HCT116 (cell line): ENCODE measurements around the gene GLI3. TPM values are rescaled to one million over a fixed set of nuclear protein-coding genes. Genes with fewer than 3 reads are reported as not detected.

ENCODE experiments used
- ATAC-seq: fragments of 200-7000 bp; cut with Tn5 transposase; 2 replicates; pipeline ENCODE4 v1.9.1; 2020; ENCODE audit warnings: mild to moderate bottlenecking, moderate library complexity
- BruUV-seq: library from RNA; stranded (reverse); fragments of 400-500 nt; replicated peaks from 2 replicates; lab custom pipeline; 2021; lab: Mats Ljungman, UMichigan
- CTCF ChIA-PET: fragments of 300-600 bp; sonication (Branson Sonifier 250); formaldehyde crosslinking; loops from one replicate; lab custom pipeline; 2021; ENCODE audit warnings: antibody characterized with exemption; lab: Charles Lee
- POLR2A ChIA-PET: fragments of 300-600, 350-600 bp; sonication (Branson Sonifier 250); formaldehyde crosslinking; loops from one replicate; lab custom pipeline; 2021; ENCODE audit warnings: antibody characterized with exemption; lab: Charles Lee
- RAD21 ChIA-PET, 2 experiments: fragments of 300-600 bp; sonication (Branson Sonifier 250); formaldehyde crosslinking; loops; one replicate each; lab custom pipeline; 2023; ENCODE audit warnings: low total read pairs in 2 of 2; ENCODE audit not compliant: uncharacterized antibody in 2 of 2, unreplicated experiment in 2 of 2, low non-redundant PET in 1 of 2; lab: Charles Lee
- DNase-seq: peaks from one replicate; pipeline ENCODE4 v3.0.0-alpha.2; 2010; ENCODE audit warnings: low read depth, low spot score
- H2AFZ ChIP-seq: fragments of 200-600 bp; shearing (Covaris generic), sonication (generic); 2 replicates; pipeline ENCODE4 v1.6.1; 2017; ENCODE audit warnings: low read depth, mixed run types, mixed read lengths, antibody characterized with exemption, low read length; ENCODE audit not compliant: poor library complexity, severe bottlenecking
- H3K27ac ChIP-seq: 2 replicates; pipeline ENCODE4 v1.5.1; 2012; ENCODE audit warnings: low read depth, low read length
- H3K27me3 ChIP-seq: fragments of 200-600 bp; sonication (generic); 2 replicates; pipeline ENCODE4 v1.6.1; 2016; ENCODE audit warnings: mixed run types, low read length, mixed read lengths; ENCODE audit not compliant: insufficient read depth
- H3K36me3 ChIP-seq, 2 experiments: fragments of 200-500 bp in 1 of 2; fragments of 200-600 bp in 1 of 2; sonication (Bioruptor generic) in 1 of 2; sonication (generic) in 1 of 2; 2 replicates each; pipeline versions ENCODE4 v1.5.1 to v1.6.1; 2014 to 2016; ENCODE audit warnings: low read length in 2 of 2, inconsistent platforms in 1 of 2, mixed read lengths in 1 of 2, mixed run types in 1 of 2; ENCODE audit not compliant: insufficient read depth in 2 of 2, control insufficient read depth in 1 of 2
- H3K4me1 ChIP-seq, 2 experiments: fragments of 200-600 bp in 1 of 2; sonication (generic) in 1 of 2; 2 replicates each; pipeline versions ENCODE4 v1.5.1 to v1.6.1; 2012 to 2017; ENCODE audit warnings: low read length in 2 of 2, inconsistent platforms in 1 of 2, mild to moderate bottlenecking in 1 of 2, mixed read lengths in 1 of 2, mixed run types in 1 of 2, moderate library complexity in 1 of 2; ENCODE audit not compliant: insufficient read depth in 2 of 2, control insufficient read depth in 1 of 2
- H3K4me2 ChIP-seq: fragments of 200-600 bp; sonication (generic); 2 replicates; pipeline ENCODE4 v1.6.1; 2017; ENCODE audit warnings: mixed run types, low read length, mixed read lengths
- H3K4me3 ChIP-seq, 2 experiments: fragments of 200-600 bp in 1 of 2; sonication (generic) in 1 of 2; replicated peaks in 1 of 2; 2 replicates each; pipeline ENCODE4 v1.5.1; 2011 to 2016; ENCODE audit warnings: low read length in 2 of 2, control low read depth in 1 of 2, low read depth in 1 of 2, mild to moderate bottlenecking in 1 of 2, mixed read lengths in 1 of 2, mixed run types in 1 of 2
- H3K79me2 ChIP-seq: fragments of 200-600 bp; sonication (generic); 2 replicates; pipeline ENCODE4 v1.6.1; 2017; ENCODE audit warnings: mild to moderate bottlenecking, mixed run types, low read length, moderate library complexity, mixed read lengths; ENCODE audit not compliant: insufficient read depth
- H3K9ac ChIP-seq: fragments of 200-600 bp; sonication (generic); 2 replicates; pipeline ENCODE4 v1.6.1; 2016; ENCODE audit warnings: low read length, mixed read lengths
- H3K9me2 ChIP-seq: fragments of 200-600 bp; sonication (generic), shearing (Covaris generic); 2 replicates; pipeline ENCODE4 v1.6.1; 2017; ENCODE audit warnings: mixed run types, mild to moderate bottlenecking, moderate library complexity; ENCODE audit not compliant: insufficient read depth
- H3K9me3 ChIP-seq, 2 experiments: fragments of 200-500 bp in 1 of 2; fragments of 200-600 bp in 1 of 2; sonication (Bioruptor generic) in 1 of 2; sonication (generic) in 1 of 2; 2 replicates each; pipeline ENCODE4 v1.6.1; 2014 to 2017; ENCODE audit warnings: low read length in 2 of 2, mixed read lengths in 2 of 2, inconsistent platforms in 1 of 2, low read depth in 1 of 2, mild to moderate bottlenecking in 1 of 2, mixed run types in 1 of 2, moderate library complexity in 1 of 2; ENCODE audit not compliant: control insufficient read depth in 1 of 2, insufficient read depth in 1 of 2
- H4K20me1 ChIP-seq: fragments of 200-600 bp; sonication (generic), shearing (Covaris generic); 2 replicates; pipeline ENCODE4 v1.6.1; 2017; ENCODE audit warnings: mixed run types, mild to moderate bottlenecking, moderate library complexity; ENCODE audit not compliant: insufficient read depth
- CBX3 ChIP-seq: IDR thresholded peaks from 2 replicates; pipeline ENCODE4 v1.6.1; 2012; ENCODE audit warnings: low read depth
- EGR1 ChIP-seq: IDR thresholded peaks from 2 replicates; pipeline ENCODE4 v1.6.1; 2012; ENCODE audit warnings: low read depth
- EZH2 ChIP-seq: fragments of 200-600 bp; sonication (generic); IDR thresholded peaks from 2 replicates; pipeline ENCODE4 v1.6.1; 2017; ENCODE audit warnings: antibody characterized with exemption, mixed run types
- EZH2phosphoT487 ChIP-seq: fragments of 200-600 bp; IDR thresholded peaks from 2 replicates; pipeline ENCODE4 v1.6.1; 2018; ENCODE audit warnings: antibody characterized with exemption, borderline replicate concordance
- FOSL1 ChIP-seq: IDR thresholded peaks from 2 replicates; pipeline ENCODE4 v1.6.1; 2012; ENCODE audit warnings: low read depth
- JUND ChIP-seq: IDR thresholded peaks from 2 replicates; pipeline ENCODE4 v1.6.1; 2012
- REST ChIP-seq: IDR thresholded peaks from 2 replicates; pipeline ENCODE4 v1.6.1; 2012; ENCODE audit warnings: low read depth
- SP1 ChIP-seq: IDR thresholded peaks from 2 replicates; pipeline ENCODE4 v1.6.1; 2012; ENCODE audit warnings: low read depth
- SRF ChIP-seq: IDR thresholded peaks from 2 replicates; pipeline ENCODE4 v1.6.1; 2012; ENCODE audit warnings: low read depth
- TCF7L2 ChIP-seq: IDR thresholded peaks from 2 replicates; pipeline ENCODE4 v1.7.0; 2011; ENCODE audit warnings: borderline replicate concordance, inconsistent platforms; ENCODE audit not compliant: insufficient read depth, insufficient read length; ENCODE audit errors: extremely low read depth
- ZFX ChIP-seq: fragments of 450-650 bp; IDR thresholded peaks from 2 replicates; pipeline ENCODE4 v1.6.1; 2017
- intact Hi-C: fragments of 100-400 bp; cut with micrococcal nuclease; formaldehyde crosslinking; loops from 2 replicates; pipeline ENCODE4 v1.10.0; 2022
- total RNA-seq: library from RNA; stranded (reverse); gene quantifications from one replicate; pipeline ENCODE4 v1.2.1, GENCODE V29; 2021; ENCODE audit not compliant: unreplicated experiment
- TF ChIP-seq, protein P1 (sequence below): IDR thresholded peaks from 2 replicates; pipeline ENCODE4 v1.6.1; 2012

Gene GLI3
- total RNA-seq, 1 experiment from 2014 or later, result 0.07 TPM

DNA sequence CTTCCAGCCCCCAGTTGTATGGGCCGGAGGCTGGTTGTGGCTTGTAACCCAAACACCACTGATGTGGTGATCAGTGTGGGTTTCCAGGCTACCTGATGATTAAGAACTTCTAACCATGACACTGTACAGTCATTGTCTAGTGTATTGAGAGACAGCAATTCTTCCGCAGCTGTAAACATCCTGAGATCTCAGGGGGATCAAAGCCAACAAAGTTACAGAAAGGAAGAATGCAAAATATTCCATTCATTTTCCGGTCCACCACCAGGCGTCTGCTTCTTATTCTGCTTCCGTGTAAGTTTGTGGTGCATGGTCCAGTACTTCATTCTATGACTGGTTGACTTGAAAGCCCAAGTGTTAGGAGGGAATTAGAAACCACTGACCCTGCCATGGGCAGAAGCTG, 10.3 kb upstream of the GLI3 start (continued):
- TF ChIP-seq, protein P1, sequence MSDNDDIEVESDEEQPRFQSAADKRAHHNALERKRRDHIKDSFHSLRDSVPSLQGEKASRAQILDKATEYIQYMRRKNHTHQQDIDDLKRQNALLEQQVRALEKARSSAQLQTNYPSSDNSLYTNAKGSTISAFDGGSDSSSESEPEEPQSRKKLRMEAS, result no peak
- no peak for TF ChIP-seq ZFX
- TF ChIP-seq JUND, result no peak
- TF ChIP-seq EZH2, result no peak
- TF ChIP-seq TCF7L2, result no peak
- TF ChIP-seq SP1, result no peak
- no peak for TF ChIP-seq REST
- no peak for TF ChIP-seq EGR1
- no peak for TF ChIP-seq CBX3
- TF ChIP-seq, all 23 proteins: peak for 0

- no peaks in the 10 kb centered on the region for H3K79me2 ChIP-seq
- no peak overlapping the region for H3K4me3 ChIP-seq
- no peak overlapping the region for H2AFZ ChIP-seq
- H3K27ac ChIP-seq, result no peak overlapping the region
- no peak overlapping the region for H3K4me2 ChIP-seq
- TF ChIP-seq EZH2phosphoT487 (no peak), EZH2 (no peak), FOSL1 (no peak), CBX3 (no peak), SRF (no peak), TCF7L2 (no peak)
- no peaks in the 10 kb centered on the region for H3K9me3 ChIP-seq
- no peak overlapping the region for H3K9ac ChIP-seq
- no peaks in the 10 kb centered on the region for H3K27me3 ChIP-seq
- CTCF ChIA-PET, result no interaction called here
- RAD21 ChIA-PET, result no interaction called here
- no peaks in the 10 kb centered on the region for H4K20me1 ChIP-seq
- DNase-seq (no peak), ATAC-seq (no peak)
- no peaks in the 10 kb centered on the region for H3K4me1 ChIP-seq
- no peaks in the 10 kb centered on the region for H3K36me3 ChIP-seq
- BruUV-seq, result no TSS peak
- intact Hi-C loops, result no loop called here
- no peaks in the 10 kb centered on the region for H3K9me2 ChIP-seq
- POLR2A ChIA-PET, result no interaction called here
Measured at GRCh38 chr7:42244828-42245227, 7.8 kb upstream of the GLI3 start.
